GM19397 (cell line): Measurements from ENCODE around the gene BRSK2.
"Not testable (repeated sequence)": the region's sequence is repeated elsewhere in the genome, so short reads cannot be mapped to it uniquely, and the experiment has no call there.

Experiments used
- ATAC-seq: cut with Tn5 transposase; IDR thresholded peaks from one replicate; pipeline ENCODE4 v1.9.1; 2021; ENCODE audit warnings: mild to moderate bottlenecking, moderate library complexity; ENCODE audit not compliant: unreplicated experiment

The BRSK2 gene

DNA sequence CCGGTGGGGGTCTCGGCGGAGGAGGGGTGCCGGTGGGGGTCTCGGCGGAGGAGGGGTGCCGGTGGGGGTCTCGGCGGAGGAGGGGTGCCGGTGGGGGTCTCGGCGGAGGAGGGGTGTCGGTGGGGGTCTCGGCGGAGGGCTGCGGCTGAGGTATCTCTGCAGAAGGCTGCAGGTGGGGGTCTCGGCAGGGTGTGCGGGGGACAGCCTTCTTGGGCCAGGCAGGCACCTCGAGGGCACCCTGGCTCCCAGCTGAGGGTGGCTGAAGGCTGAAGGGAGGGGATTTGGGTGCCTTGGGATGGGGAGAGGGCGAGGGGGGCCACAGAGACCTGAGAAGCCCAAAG, 45.7 kb downstream of the BRSK2 start:
- not testable (repeated sequence) for ATAC-seq

DNA sequence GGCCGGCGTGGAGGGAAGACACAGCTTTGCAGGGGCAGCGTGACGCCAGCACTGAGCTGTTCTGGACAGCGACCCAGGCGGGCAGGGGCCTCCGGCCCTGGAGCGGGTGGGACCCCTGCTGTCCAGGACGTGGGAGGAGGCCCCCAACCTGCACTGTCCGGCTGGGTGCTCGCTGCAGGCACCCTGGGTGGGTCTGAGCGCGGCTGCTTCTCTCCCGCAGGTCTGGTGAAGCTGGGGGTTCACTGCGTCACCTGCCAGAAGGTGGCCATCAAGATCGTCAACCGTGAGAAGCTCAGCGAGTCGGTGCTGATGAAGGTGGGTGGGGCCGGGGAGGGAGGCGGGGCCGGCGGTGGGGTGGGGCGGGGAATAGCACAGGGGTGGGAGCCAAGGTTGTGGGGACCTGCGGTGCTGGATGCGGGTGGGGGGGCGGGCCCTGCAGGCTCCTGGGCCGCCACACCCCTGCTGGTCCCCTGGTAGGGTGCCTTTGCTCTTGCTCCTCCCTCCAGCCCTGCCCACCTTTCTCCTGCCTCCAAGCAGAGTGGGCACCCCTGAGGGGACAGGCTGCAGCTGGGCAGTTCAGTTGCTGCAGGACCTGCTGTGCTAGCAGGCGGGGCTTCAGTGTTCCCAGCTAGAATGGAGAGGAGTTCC, 46.2 kb downstream of the BRSK2 start:
- ATAC-seq: no peak

DNA sequence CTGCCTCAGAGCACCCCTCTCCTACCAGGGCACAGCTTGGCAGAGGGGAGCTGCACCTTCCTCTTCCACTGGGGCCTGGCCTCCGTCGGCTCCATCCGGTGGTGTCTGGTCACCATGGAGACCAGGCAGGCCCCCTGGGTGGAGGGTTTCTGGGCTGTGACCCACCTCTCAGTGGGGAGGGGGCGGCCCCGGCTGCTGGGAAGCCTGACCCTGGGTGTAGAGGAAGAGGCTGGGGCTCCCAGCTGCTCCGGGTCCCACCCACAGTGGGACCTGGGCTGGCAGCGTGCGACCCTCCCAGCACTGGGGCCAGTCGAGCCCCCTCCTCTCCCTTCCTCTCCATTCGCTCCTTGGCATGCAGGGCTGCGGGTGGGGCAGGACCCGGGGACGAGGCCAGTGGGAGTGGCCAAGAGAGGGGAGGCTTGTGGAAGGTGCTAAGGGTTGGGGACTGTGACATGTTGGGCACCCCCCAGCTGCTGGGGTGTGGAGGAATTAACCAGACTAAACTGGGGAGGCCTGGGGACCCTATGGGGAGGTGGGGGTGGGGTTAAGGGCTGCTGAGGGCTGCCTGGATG, 46.8 kb downstream of the BRSK2 start:
- no peak for ATAC-seq

DNA sequence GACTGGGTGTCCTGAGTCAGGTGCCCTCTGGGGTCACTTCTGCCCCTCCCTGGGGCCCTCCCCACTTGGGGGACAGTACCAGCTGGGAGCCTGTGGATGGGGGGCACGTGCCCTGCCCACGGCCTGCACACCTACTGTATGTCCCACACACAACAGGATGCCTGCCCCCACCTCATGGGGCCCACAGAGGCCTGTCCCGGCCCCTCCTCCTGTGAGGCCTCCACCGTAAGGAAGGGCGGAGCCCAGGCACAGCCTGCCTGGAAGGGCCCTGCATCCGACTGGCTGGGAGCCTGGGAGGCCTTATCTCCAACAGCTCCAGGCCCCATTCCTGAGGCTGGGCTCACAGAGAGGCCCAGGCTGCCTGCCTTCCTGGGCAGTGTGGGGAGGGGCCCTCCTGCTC, 47.8 kb downstream of the BRSK2 start:
- ATAC-seq: no peak

DNA sequence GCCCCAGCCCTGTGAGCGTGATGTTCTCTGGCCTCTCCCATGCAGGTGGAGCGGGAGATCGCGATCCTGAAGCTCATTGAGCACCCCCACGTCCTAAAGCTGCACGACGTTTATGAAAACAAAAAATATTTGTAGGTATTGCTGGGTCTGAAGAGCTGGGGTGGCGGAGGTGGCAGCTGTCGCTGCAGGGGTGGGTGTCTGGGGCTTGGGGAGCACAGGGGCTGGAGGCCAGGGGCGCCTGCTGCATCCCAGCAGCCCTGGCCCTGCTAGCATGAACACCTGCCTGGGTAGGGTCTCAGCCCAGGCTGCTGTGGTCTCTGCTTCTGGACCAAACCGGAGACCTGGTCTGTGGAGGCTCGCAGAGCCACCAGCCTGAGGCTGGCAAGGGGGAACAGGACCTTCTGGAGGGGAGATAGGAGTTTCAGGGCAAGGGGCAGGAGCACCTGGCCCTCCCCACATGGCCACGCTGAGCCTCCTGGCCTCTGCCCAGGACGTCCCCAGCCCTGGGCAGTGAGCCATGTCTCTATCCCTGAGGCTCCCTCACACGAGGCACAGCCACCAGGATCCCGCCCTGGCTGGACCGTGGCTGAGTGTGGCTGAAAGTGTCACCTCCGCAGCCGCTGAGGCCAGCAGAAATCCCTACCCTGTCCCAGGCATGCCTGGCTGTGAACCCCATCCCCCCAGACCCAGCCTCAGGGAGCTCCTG, 48.7 kb downstream of the BRSK2 start:
- ATAC-seq: no peak

DNA sequence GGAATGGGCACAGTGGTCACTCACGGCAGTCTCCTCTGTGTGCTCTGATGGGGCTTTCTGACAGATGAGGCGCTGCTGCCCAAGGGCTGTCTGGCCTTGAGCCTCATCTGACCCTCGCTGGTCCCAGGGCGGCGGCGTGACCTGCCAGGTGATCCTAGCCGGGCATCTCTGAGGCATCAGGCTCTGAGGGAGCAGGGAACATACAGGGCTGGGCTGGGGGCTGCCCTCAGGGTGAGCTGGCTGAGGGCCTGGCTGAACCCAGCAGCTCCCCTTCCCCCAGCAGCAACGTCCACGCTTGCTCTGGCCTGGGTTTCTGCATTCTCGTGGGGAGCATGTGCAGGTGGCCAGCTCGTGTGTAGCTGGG, 49.2 kb downstream of the BRSK2 start:
- ATAC-seq: no peak

DNA sequence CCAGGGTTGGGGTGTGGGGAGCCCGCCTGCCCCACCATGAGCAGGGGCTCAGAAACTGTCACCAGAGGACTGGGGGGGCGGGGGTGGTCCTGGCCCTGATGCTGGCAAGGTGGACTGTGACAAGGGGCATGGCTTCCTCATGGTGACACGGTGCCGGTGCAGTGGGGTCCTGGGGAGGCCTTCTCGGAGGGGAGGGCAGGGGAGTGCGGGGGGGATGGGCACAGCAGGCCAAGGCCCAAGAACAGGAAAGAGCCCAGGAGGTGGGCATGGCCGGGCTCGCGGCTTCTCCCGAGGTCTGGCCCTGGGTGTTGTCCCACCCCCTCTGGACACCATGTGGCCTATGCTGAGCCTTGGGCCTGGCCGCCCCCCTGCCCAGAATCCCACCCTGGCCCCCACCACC, 49.6 kb downstream of the BRSK2 start:
- no peak for ATAC-seq

DNA sequence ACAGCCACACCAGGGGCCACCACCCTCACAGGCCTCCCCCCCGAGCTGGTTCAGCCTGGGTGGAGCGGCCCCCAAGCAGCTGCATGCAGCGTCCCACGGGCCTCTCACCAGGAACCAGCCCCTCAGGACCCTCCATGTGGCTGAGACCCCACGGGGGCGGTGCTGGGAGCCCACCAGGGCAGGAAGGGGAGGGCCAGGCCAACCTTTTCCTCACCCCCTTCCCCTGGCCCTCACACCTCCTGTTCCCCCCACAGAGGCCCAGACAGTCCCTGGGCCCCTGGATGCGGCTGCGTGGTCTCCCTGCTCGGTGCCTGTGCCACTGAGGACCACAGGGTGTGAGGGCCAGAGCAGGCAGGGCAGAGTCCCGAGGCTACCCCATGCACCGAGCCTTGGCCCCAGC, 50.3 kb downstream of the BRSK2 start:
- ATAC-seq: no peak

DNA sequence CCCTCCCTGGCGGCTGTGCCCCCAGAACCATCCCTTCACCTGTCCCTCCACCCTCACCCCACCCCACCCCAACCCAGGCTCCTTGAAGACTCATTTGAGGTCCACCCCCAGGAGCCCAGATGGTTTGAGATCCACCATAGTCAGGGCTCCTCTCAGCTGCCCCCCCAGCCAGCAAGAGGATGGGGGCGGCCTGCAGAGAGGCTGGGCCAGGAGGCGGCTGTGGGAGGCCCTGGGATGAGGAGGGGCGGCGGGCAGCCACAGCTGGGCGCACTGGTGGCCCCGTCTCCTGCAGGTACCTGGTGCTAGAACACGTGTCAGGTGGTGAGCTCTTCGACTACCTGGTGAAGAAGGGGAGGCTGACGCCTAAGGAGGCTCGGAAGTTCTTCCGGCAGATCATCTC, 50.8 kb downstream of the BRSK2 start:
- ATAC-seq: no peak

DNA sequence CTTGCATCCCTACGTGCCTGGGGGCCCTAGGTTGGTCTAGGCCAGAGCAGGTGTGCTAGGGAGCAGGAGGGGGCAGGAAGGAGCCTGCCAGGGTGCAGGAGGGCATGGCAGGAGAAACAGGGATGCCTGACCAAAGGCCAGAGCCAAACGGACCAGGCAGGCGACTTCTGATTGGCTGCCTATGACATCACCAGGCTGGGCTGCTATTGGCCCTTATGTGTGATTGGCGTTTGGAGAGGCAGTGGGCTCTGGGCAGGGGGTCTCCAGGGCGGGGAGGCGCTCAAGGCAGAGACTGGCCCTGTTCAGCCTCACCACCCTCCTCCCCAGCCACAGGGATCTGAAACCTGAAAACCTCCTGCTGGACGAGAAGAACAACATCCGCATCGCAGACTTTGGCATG, 52.4 kb downstream of the BRSK2 start:
- no peak for ATAC-seq

DNA sequence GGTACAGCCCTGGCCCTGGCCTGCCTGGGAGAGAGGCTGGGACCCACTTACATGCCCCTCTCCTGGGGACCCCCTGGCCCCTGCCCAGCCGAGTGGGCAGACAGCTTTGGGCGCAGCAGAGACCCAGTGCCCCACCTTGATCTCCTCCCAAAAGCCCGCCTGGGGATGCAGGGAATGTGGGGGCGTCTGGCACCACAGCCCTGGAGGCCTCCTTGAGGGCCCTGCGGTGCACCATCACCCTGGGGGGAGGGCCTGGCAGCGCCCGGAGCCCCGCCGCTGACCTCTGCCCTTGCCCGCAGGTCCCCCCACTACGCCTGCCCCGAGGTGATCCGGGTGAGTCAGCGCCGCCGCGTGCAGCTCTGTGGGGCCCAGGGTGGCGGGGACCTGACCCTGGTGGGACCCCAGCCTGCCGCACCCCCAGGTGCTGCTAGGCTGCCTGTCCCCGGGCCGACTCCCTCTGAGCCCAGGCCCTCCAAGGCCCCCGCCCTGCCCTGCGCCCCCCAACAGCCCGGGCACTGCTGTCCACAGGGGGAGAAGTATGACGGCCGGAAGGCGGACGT, 53.2 kb downstream of the BRSK2 start:
- ATAC-seq: no peak

DNA sequence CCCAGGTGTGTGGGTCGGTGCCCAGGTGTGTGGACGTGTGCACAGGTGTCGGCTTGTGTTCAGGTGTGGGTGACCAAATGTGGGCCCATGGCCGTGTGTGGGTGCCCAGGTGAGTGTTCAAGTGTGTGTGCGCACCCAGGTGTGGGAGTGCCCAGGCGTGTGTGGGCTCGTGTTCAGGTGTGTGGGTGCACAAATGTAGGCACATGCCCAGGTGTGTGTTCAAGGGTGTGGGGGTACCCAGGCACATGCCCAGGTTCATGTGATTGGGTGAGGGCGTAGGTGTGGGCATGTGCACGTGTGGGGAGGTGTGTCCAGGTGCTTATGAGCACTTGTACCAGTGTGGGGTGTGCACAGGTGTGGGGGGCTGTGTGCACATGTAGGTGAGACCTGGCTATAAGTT, 54.0 kb downstream of the BRSK2 start:
- ATAC-seq: no peak

DNA sequence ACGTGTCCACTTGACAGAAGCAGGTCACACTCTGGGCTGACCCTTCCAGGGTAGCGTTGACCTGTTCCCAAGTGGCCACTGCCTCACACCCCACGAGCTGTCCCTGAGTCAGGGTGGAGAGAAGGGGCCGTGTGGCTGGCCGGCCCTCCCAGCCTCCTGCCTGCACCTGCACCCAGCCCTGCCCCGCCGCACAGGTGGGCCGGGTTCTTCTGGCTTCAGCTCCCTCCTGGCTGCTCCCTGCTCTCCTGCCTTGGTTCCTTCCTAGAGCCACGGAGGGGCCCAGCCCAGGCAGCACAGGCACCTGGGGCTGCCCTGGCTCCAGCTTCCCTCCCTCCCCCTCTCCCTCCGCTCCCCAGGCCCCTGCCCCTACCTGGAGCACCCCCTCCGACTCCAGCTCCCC, 54.6 kb downstream of the BRSK2 start:
- ATAC-seq: no peak

DNA sequence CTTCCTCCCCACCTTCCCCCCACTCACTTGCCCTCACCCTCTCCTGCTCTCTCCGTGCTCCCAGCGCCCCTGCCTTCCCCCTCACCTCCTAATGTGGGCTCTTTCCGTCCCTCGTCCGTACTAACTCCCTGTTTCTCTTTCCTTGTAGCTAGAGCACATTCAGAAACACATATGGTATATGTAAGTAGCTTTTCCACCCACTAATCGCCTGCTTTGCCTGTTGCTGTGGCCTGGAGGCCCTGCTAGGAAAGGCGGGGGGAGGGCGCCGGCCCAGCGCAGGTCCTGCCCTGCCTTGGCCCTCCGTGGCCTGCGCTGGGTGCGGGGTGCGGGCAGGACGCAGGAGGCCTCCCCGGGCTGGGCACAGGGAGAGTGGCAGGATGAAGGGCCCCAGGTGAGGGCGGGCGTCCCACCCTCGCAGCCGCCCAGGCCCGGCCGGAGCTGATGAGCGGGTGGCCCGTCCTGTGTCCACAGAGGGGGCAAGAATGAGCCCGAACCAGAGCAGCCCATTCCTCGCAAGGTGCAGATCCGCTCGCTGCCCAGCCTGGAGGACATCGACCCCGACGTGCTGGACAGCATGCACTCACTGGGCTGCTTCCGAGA, 55.2 kb downstream of the BRSK2 start:
- ATAC-seq: no peak

DNA sequence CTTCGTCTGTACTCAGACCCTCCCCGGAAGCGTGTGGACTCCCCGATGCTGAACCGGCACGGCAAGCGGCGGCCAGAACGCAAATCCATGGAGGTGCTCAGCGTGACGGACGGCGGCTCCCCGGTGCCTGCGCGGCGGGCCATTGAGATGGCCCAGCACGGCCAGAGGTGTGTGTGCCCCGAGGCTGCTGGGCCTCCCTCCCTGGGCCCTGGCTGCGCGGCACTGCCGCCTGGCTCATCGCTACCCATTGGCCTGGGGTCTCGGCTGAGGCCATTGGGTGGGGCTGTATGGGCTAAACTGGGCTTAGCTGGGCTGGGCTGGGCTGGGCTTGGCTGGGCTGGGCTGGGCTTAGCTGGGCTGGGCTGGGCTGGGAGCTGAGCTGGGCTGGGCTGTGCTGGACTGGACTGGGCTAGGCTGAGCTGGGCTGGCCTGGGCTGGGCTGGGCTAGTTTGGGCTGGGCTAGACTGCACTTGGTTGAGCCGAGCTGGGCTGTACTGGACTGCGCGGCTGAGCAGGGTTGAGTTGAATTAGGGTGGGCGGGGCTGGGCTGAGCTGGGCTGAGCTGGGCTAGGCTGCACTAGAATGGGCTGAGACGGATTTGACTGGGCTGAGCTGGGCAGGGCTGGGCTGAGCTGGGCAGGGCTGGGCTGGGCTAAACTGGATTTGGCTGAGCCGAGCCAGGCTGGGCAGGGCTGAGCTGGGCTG, 56.2 kb downstream of the BRSK2 start:
- ATAC-seq: no peak

DNA sequence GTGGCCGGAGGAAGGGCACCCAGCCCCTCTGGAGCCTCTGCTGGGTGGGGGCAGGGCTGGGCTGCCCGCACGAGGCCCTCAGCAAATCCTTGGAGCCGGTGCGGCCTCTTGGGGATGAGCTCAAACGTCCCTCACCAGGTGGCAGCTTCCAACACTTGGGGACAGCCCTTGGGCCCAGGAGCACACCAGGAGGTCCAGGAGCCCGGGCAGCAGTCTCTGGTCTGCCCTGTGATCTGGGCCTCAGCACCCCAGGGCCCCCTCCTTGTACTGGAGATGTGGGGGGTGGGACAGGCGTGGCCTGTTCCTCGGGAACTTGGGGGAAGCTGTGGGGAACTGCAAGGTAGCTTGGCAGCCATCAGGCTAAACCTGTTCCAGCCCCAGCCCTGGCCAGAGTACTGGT, 56.9 kb downstream of the BRSK2 start:
- no peak for ATAC-seq

DNA sequence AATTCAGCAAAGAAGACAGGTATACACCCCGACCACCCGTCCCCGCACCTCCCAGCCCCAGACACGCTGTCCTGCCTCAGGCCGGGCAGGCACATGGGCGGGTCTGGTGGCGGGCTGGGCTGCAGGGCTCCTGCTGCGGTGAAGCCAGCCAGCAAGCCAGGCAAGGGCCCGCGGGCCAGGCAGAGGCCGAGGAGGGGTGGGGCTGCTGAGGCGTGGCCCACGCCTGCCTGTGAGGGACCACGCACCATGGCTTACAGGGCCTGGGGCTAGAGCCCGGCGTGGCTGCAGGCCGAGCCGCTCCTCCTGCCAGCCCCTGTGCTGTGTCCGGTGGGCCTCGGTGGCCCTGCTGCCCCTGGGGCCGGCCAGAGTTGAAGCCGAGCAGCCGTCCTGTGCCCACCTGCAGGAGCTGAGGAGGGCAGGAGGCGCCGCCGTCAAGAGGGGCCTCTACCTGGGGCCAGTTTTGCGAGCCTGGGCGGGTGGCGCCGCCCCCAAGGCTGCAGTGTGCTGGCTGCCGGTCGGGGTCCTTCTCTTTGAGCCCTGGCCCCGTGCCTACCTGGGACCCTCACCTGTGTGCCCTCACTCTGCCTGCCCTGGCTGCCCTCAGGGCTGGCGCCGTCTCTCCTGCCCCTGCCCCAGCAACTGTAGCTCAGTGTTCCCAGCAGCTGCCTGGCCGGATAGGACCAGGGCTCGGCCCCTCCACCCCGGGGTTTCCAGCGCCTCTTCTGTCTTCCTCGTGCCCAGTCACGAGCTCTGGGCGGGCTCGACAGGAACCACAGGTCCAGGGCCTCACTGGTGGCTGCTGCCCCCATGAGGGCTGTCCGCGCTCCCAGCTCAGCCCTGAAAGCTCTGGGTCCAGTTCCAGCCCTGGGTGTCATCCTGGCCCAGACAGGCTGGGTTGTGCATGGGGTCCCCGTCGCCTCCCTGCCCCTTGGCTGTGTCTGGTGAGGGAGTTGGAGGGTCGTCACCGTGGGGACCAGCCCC, 58.4 kb downstream of the BRSK2 start:
- no peak for ATAC-seq

DNA sequence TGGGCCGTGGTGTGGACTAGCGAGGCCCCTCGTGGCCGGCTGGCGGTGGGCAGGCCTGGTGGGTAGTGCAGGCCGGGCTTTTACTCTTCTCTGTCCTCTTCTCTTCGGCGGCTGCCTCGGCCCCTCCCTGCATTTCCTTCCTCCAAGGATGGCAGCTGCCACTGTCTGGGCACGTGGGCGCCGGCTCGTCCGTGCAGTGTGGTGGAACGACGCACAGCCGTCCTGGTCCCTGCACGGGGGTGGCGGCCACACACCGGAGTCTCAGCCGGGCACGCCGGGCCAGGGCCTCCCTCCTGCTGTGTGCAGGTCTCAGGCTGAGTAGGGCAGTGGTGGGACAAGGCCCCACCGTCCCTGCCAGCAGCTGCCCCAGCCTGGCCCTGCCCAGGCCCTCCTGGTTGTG, 59.1 kb downstream of the BRSK2 start:
- ATAC-seq: no peak

DNA sequence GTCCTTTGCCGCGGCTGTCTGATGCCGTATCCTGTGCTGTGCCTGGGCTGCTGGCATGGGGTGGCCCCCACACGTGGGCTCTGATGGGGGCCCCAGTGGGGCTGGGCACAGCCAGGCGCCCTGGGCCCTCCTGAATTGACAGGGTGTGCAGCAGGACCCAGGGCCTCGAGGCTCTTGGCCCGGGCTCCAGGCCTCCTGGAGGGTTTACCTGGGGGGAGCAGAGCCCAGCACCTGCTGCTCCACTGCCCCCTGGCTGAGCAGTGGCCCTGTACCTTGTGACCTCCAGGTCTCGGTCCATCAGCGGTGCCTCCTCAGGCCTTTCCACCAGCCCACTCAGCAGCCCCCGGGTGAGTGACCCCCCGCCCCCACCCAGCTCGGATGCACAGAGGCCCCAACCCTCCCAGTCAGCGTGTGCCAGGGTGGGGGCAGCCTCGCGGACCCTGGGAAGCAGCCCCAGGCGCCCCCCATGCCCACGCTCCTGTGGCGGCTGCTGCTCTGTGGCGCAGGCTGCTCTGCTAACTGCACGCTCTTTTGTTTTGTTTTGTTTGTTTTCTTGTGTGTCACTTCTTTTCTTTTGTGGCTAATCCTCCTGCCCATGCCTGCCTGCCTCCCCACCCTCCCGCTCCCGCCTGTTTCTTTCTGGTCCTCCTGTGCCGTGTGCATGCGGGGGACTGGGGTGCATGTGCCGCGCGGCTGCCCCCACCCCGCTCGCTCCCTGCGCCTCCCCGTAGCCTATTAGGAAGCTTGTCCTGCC, 59.9 kb downstream of the BRSK2 start:
- no peak for ATAC-seq
